Stimulated activated CD8-positive, alpha-beta memory T cell treated with anti-CD3 and anti-CD28 coated beads, Interleukin-12 subunit alpha, Interleukin-12 subunit beta, amount 100 ng/mL, for 24 hours (primary cell): Measurements from ENCODE around the gene UBE3B.
A peak's percentile ranks its signal among the peaks of the same experiment; 100 is the strongest.

ENCODE experiments used
- DNase-seq: peaks from one replicate; pipeline ENCODE4 v3.0.0-alpha.2; 2020; ENCODE audit errors: extremely low read depth

UBE3B gene

GRCh38 chr12:109572506-109572845 lies 95.0 kb downstream of the UBE3B start:
- DNase-seq: no peak

GRCh38 chr12:109573029-109573913 lies 95.8 kb downstream of the UBE3B start, which contains the start of the genes MMAB and MVK:
TSS of gene MMAB (minus strand) at chr12:109573504. CDS start at chr12:109573480, 24 bp downstream.
TSS of gene MVK (plus strand) at chr12:109573794. CDS start at chr12:109574823, 1,029 bp downstream.
- DNase-seq: peak; percentile 95

- DNase-seq: no peak
Observed at GRCh38 chr12:109573914-109574244, 96.4 kb downstream of the UBE3B start.

GRCh38 chr12:109575683-109576082 lies 98.2 kb downstream of the UBE3B start:
- no peak for DNase-seq

- DNase-seq: no peak
Observed at GRCh38 chr12:109577311-109577710, 99.9 kb downstream of the UBE3B start.

GRCh38 chr12:109578330-109578927 lies 101.0 kb downstream of the UBE3B start:
- DNase-seq: no peak

- DNase-seq: no peak
Observed at GRCh38 chr12:109579639-109580038, 102.2 kb downstream of the UBE3B start.

GRCh38 chr12:109580272-109580671 lies 102.8 kb downstream of the UBE3B start:
- DNase-seq: no peak

GRCh38 chr12:109580684-109581333 lies 103.4 kb downstream of the UBE3B start:
- DNase-seq: no peak

- no peak for DNase-seq
Observed at GRCh38 chr12:109581334-109581691, 103.9 kb downstream of the UBE3B start.

GRCh38 chr12:109581856-109582255 lies 104.4 kb downstream of the UBE3B start:
- DNase-seq: no peak

GRCh38 chr12:109582636-109583035 lies 105.2 kb downstream of the UBE3B start:
- no peak for DNase-seq

- no peak for DNase-seq
Observed at GRCh38 chr12:109583733-109584132, 106.3 kb downstream of the UBE3B start.
